Astrocyte (in vitro differentiated cells and primary cell): ENCODE measurements around the gene FAM131A. TPM values are rescaled to one million over a fixed set of nuclear protein-coding genes. Genes with fewer than 3 reads are reported as not detected.

ENCODE experiments used
- DNase-seq: peaks from one replicate; pipeline ENCODE4 v3.0.0-alpha.2; 2010; ENCODE audit warnings: low read depth
- FAIRE-seq: peaks from 2 replicates; lab custom pipeline; 2011; peaks lifted over from hg19 to GRCh38; lab: Jason Lieb, UNC
- H2AFZ ChIP-seq: 2 replicates; pipeline ENCODE4 v1.6.0; 2012; ENCODE audit warnings: low read depth, low read length, inconsistent platforms
- H3K27ac ChIP-seq: 2 replicates; pipeline ENCODE4 v1.5.1; 2011; ENCODE audit warnings: low read depth, low read length, inconsistent platforms
- H3K27me3 ChIP-seq: 2 replicates; pipeline ENCODE4 v1.6.0; 2011; ENCODE audit warnings: low read length, inconsistent platforms; ENCODE audit not compliant: insufficient read depth
- H3K36me3 ChIP-seq: 2 replicates; pipeline ENCODE4 v1.5.1; 2011; ENCODE audit warnings: low read length, inconsistent platforms; ENCODE audit not compliant: insufficient read depth
- H3K4me1 ChIP-seq: 2 replicates; pipeline ENCODE4 v1.5.1; 2011; ENCODE audit warnings: low read length, inconsistent platforms; ENCODE audit not compliant: insufficient read depth
- H3K4me2 ChIP-seq: 2 replicates; pipeline ENCODE4 v1.6.0; 2012; ENCODE audit warnings: low read length, inconsistent platforms
- H3K4me3 ChIP-seq: 2 replicates; pipeline ENCODE4 v1.5.1; 2011; ENCODE audit warnings: low read depth, mild to moderate bottlenecking, low read length, inconsistent platforms; ENCODE audit not compliant: insufficient read depth
- H3K79me2 ChIP-seq: 2 replicates; pipeline ENCODE4 v1.6.0; 2012; ENCODE audit warnings: mild to moderate bottlenecking, low read length, inconsistent platforms; ENCODE audit not compliant: insufficient read depth
- H3K9ac ChIP-seq: 2 replicates; pipeline ENCODE4 v1.6.0; 2012; ENCODE audit warnings: mild to moderate bottlenecking, low read length, inconsistent platforms
- H3K9me3 ChIP-seq: 2 replicates; pipeline ENCODE4 v1.5.1; 2012; ENCODE audit warnings: low read depth, mild to moderate bottlenecking, low read length, inconsistent platforms; ENCODE audit not compliant: insufficient read depth
- H4K20me1 ChIP-seq: 2 replicates; pipeline ENCODE4 v1.6.0; 2012; ENCODE audit warnings: low read length, inconsistent platforms; ENCODE audit not compliant: insufficient read depth
- H3K27ac Mint-ChIP-seq: one replicate; pipeline ENCODE4 v1.8.0; 2021; ENCODE audit warnings: mild to moderate bottlenecking, mixed read lengths; ENCODE audit not compliant: unreplicated experiment
- H3K27me3 Mint-ChIP-seq: one replicate; pipeline ENCODE4 v1.8.0; 2021; ENCODE audit warnings: low read depth, mixed read lengths; ENCODE audit not compliant: unreplicated experiment
- H3K36me3 Mint-ChIP-seq: one replicate; pipeline ENCODE4 v1.8.0; 2021; ENCODE audit warnings: low read depth, mixed read lengths; ENCODE audit not compliant: unreplicated experiment
- H3K4me1 Mint-ChIP-seq: one replicate; pipeline ENCODE4 v1.8.0; 2021; ENCODE audit warnings: low read depth, mixed read lengths; ENCODE audit not compliant: unreplicated experiment
- H3K4me3 Mint-ChIP-seq: one replicate; pipeline ENCODE4 v1.8.0; 2021; ENCODE audit warnings: mild to moderate bottlenecking, moderate library complexity, mixed read lengths; ENCODE audit not compliant: unreplicated experiment
- H3K9me3 Mint-ChIP-seq: one replicate; pipeline ENCODE4 v1.8.0; 2021; ENCODE audit warnings: mild to moderate bottlenecking, mixed read lengths; ENCODE audit not compliant: unreplicated experiment
- CTCF ChIP-seq: IDR thresholded peaks from 2 replicates; pipeline ENCODE4 v1.5.1; 2011; ENCODE audit warnings: low read depth, mild to moderate bottlenecking, inconsistent platforms, low read length, moderate library complexity; ENCODE audit not compliant: insufficient read depth
- EZH2 ChIP-seq: IDR thresholded peaks from 2 replicates; pipeline ENCODE4 v1.6.1; 2012; ENCODE audit warnings: mild to moderate bottlenecking, low read length, inconsistent platforms; ENCODE audit not compliant: insufficient read depth
- total RNA-seq: library from RNA; stranded (reverse); gene quantifications from 2 replicates; pipeline ENCODE4 v1.2.1, GENCODE V29; 2021

Gene FAM131A
- total RNA-seq, 1 donor from 2014 or later = 12.2 TPM

- peaks cover 15% of the 10 kb centered on the region for H3K27me3 ChIP-seq
- no peak overlapping the region for H3K4me2 ChIP-seq
- TF ChIP-seq EZH2 = no peak
- no peak for TF ChIP-seq CTCF
- H3K4me1 Mint-ChIP-seq = no peaks in the 10 kb centered on the region
- H3K36me3 ChIP-seq = no peaks in the 10 kb centered on the region
- no peaks in the 10 kb centered on the region for H3K9me3 Mint-ChIP-seq
- no peaks in the 10 kb centered on the region for H3K4me1 ChIP-seq
- no peaks in the 10 kb centered on the region for H3K9me3 ChIP-seq
- H3K27ac ChIP-seq = no peak overlapping the region
- H3K36me3 Mint-ChIP-seq = peaks cover 5% of the 10 kb centered on the region
- no peak overlapping the region for H3K4me3 ChIP-seq
- no peaks in the 10 kb centered on the region for H3K79me2 ChIP-seq
- H4K20me1 ChIP-seq = no peaks in the 10 kb centered on the region
- H2AFZ ChIP-seq = no peak overlapping the region
- H3K27ac Mint-ChIP-seq = no peak overlapping the region
- FAIRE-seq = no peak
- H3K4me3 Mint-ChIP-seq = no peak overlapping the region
- no peak overlapping the region for H3K9ac ChIP-seq
- H3K27me3 Mint-ChIP-seq = peaks cover 51% of the 10 kb centered on the region
- no peak for DNase-seq
Measured at GRCh38 chr3:184389384-184389783, 52.0 kb downstream of the FAM131A start.

DNA sequence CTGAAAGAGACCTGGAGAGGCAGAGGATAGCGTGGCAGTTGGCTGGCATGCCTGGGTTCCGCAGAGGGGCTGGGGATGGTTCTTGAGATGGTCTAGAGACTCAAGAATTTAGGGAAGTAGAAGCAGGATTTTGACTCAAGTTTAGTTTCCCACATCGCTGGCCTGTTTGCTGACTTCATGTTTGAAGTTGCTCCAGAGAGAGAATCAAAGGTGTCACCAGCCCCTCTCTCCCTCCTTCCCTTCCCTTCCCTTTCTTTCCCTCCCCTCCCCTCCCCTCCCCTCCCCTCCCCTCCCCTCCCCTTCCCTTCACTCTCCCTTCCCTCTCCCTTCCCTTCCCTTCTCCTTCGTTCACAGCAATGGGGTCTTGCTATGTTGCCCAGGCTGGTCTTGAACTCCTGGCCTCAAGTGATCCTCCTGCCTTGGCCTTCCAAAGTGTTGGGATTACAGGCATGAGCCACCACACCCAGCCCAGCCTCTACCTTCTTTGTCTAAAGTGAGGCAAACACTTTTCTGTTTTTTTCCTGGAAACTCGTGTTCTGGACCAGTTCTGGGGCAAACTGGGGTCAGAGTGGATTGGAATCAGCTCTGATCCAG, 52.6 kb downstream of the FAM131A start:
- Histone ChIP-seq H3K4me3 (no peak overlapping the region), H3K9me3 (no peaks in the 10 kb centered on the region), H3K27ac (no peak overlapping the region), H3K4me2 (no peak overlapping the region), H3K9ac (no peak overlapping the region), H3K4me1 (no peaks in the 10 kb centered on the region), H2AFZ (no peak overlapping the region), H4K20me1 (no peaks in the 10 kb centered on the region), H3K79me2 (no peaks in the 10 kb centered on the region), H3K36me3 (no peaks in the 10 kb centered on the region), H3K27me3 (peaks cover 17% of the 10 kb centered on the region)
- peaks cover 46% of the 10 kb centered on the region for H3K27me3 Mint-ChIP-seq
- DNase-seq (no peak), FAIRE-seq (no peak)
- H3K4me1 Mint-ChIP-seq = no peaks in the 10 kb centered on the region
- H3K36me3 Mint-ChIP-seq = peaks cover 5% of the 10 kb centered on the region
- no peaks in the 10 kb centered on the region for H3K9me3 Mint-ChIP-seq
- TF ChIP-seq CTCF (no peak), EZH2 (no peak)
- no peak overlapping the region for H3K4me3 Mint-ChIP-seq
- no peak overlapping the region for H3K27ac Mint-ChIP-seq

DNA sequence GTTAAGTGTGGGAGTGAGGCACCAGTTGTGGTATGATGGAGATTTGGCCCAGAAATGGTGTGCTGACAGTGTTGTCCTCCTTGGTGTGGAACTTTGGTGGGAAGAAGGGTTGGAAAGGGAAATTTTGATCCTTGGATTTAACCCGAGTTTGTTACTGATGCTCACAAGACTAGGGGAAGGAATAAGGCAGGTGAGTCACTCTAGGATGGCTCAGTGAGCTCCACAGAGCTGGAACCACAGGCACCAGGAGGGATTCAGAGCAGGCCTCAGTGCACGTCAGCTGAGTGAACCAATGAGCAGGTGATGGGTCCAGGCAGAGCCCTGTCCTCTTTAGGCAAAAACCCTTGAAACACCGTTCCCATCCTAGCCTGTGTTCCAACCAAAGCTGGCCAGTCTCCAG, 53.9 kb downstream of the FAM131A start:
- H3K27ac Mint-ChIP-seq = no peak overlapping the region
- H3K4me1 ChIP-seq = no peaks in the 10 kb centered on the region
- H3K4me2 ChIP-seq = no peak overlapping the region
- H2AFZ ChIP-seq = no peak overlapping the region
- no peaks in the 10 kb centered on the region for H3K36me3 ChIP-seq
- no peaks in the 10 kb centered on the region for H4K20me1 ChIP-seq
- H3K4me1 Mint-ChIP-seq = no peaks in the 10 kb centered on the region
- H3K9me3 Mint-ChIP-seq = no peaks in the 10 kb centered on the region
- TF ChIP-seq CTCF = no peak
- TF ChIP-seq EZH2 = no peak
- peaks cover 5% of the 10 kb centered on the region for H3K36me3 Mint-ChIP-seq
- FAIRE-seq = no peak
- no peaks in the 10 kb centered on the region for H3K79me2 ChIP-seq
- DNase-seq = no peak
- no peak overlapping the region for H3K27ac ChIP-seq
- H3K9ac ChIP-seq = no peak overlapping the region
- peaks cover 16% of the 10 kb centered on the region for H3K27me3 ChIP-seq
- H3K27me3 Mint-ChIP-seq = peaks cover 44% of the 10 kb centered on the region
- H3K4me3 ChIP-seq = no peak overlapping the region
- H3K4me3 Mint-ChIP-seq = no peak overlapping the region
- no peaks in the 10 kb centered on the region for H3K9me3 ChIP-seq
